ENCODE measurements around the gene GPC1. TPM values are rescaled to one million over a fixed set of nuclear protein-coding genes. Genes with fewer than 3 reads are reported as not detected.
A peak's percentile ranks its signal among the peaks of the same experiment; 100 is the strongest.

GPC1 gene
- total RNA-seq, 1 donor from 2014 or later: 58.0 TPM

GRCh38 chr2:240392948-240393830 is 42.3 kb upstream of the GPC1 start:
- DNase-seq (ENCODE audit: extremely low spot score, unreplicated experiment): peak; percentile 64
- Mint-ChIP-seq H3K27ac (no peak overlapping the region), H3K36me3 (no peaks in the 10 kb centered on the region), H3K9me3 (no peaks in the 10 kb centered on the region), H3K4me1 (ENCODE audit: unreplicated experiment) (peaks cover 5% of the 10 kb centered on the region), H3K4me3 (no peak overlapping the region), H3K27me3 (no peaks in the 10 kb centered on the region)
- TF ChIP-seq CTCF (conservative IDR thresholded peaks at IDR 0.05): no peak

- no peak for TF ChIP-seq CTCF (conservative IDR thresholded peaks at IDR 0.05)
- H3K36me3 Mint-ChIP-seq: no peaks in the 10 kb centered on the region
- DNase-seq (ENCODE audit: extremely low spot score, unreplicated experiment): peak; percentile 57
- H3K9me3 Mint-ChIP-seq: no peaks in the 10 kb centered on the region
- H3K4me3 Mint-ChIP-seq: no peak overlapping the region
- H3K27ac Mint-ChIP-seq: no peak overlapping the region
- peaks cover 5% of the 10 kb centered on the region for H3K4me1 Mint-ChIP-seq (ENCODE audit: unreplicated experiment)
- no peaks in the 10 kb centered on the region for H3K27me3 Mint-ChIP-seq
Measured at GRCh38 chr2:240393831-240394410, 41.5 kb upstream of the GPC1 start.

- Mint-ChIP-seq H3K4me3 (no peak overlapping the region), H3K27me3 (no peaks in the 10 kb centered on the region), H3K36me3 (no peaks in the 10 kb centered on the region), H3K9me3 (no peaks in the 10 kb centered on the region), H3K27ac (no peak overlapping the region), H3K4me1 (ENCODE audit: unreplicated experiment) (peaks cover 5% of the 10 kb centered on the region)
- DNase-seq (ENCODE audit: extremely low spot score, unreplicated experiment): no peak
- no peak for TF ChIP-seq CTCF (conservative IDR thresholded peaks at IDR 0.05)
Measured at GRCh38 chr2:240394549-240394948, 40.9 kb upstream of the GPC1 start.

GRCh38 chr2:240395448-240395847 is 40.0 kb upstream of the GPC1 start:
- DNase-seq (ENCODE audit: extremely low spot score, unreplicated experiment): no peak
- no peaks in the 10 kb centered on the region for H3K36me3 Mint-ChIP-seq
- no peaks in the 10 kb centered on the region for H3K27me3 Mint-ChIP-seq
- H3K4me1 Mint-ChIP-seq (ENCODE audit: unreplicated experiment): peaks cover 5% of the 10 kb centered on the region
- no peak for TF ChIP-seq CTCF (conservative IDR thresholded peaks at IDR 0.05)
- no peak overlapping the region for H3K4me3 Mint-ChIP-seq
- no peak overlapping the region for H3K27ac Mint-ChIP-seq
- H3K9me3 Mint-ChIP-seq: no peaks in the 10 kb centered on the region

GRCh38 chr2:240395896-240396622 is 39.4 kb upstream of the GPC1 start:
- TF ChIP-seq CTCF (conservative IDR thresholded peaks at IDR 0.05): no peak
- peaks cover 5% of the 10 kb centered on the region for H3K4me1 Mint-ChIP-seq (ENCODE audit: unreplicated experiment)

More at GRCh38 chr2:240395896-240396622, 39.4 kb upstream of the GPC1 start:
- Mint-ChIP-seq H3K9me3 (no peaks in the 10 kb centered on the region), H3K4me3 (no peak overlapping the region), H3K27me3 (no peaks in the 10 kb centered on the region), H3K27ac (no peak overlapping the region), H3K36me3 (no peaks in the 10 kb centered on the region)
- no peak for DNase-seq (ENCODE audit: extremely low spot score, unreplicated experiment)
